HL-60 (cell line): ENCODE data around the gene TRIM26.

ENCODE experiments used
- CTCF ChIP-seq: IDR thresholded peaks from one replicate; pipeline ENCODE4 v1.5.1; 2011; ENCODE audit warnings: low read length, control low read depth, inconsistent platforms; ENCODE audit not compliant: insufficient read depth
- POLR2AphosphoS5 ChIP-seq: IDR thresholded peaks from 2 replicates; pipeline ENCODE4 v1.6.1; 2012; ENCODE audit warnings: low read depth
- SPI1 ChIP-seq: IDR thresholded peaks from 2 replicates; pipeline ENCODE4 v1.6.1; 2012; ENCODE audit warnings: low read depth, mild to moderate bottlenecking, borderline replicate concordance

GRCh38 chr6:30260036-30260504 lies 46.9 kb upstream of the TRIM26 start:
- no peak for TF ChIP-seq SPI1
- TF ChIP-seq CTCF = no peak
- no peak for TF ChIP-seq POLR2AphosphoS5
